CD4-positive, CD25-positive, alpha-beta regulatory T cell (primary cell): ENCODE results near the gene TXN. TPM values are rescaled to one million over a fixed set of nuclear protein-coding genes. Genes with fewer than 3 reads are reported as not detected.
A peak's percentile ranks its signal among the peaks of the same experiment; 100 is the strongest.
"Not testable (repeated sequence)": the region's sequence is repeated elsewhere in the genome, so short reads cannot be mapped to it uniquely, and the experiment has no call there.

Source experiments
- ATAC-seq, 2 donors: fragments of 150-1000 bp; cut with Tn5 transposase; one replicate each; pipeline ENCODE4 v1.10.0; 2021; ENCODE audit warnings: low read depth in 2 of 2, moderate number of reproducible peaks in 2 of 2, moderate library complexity in 1 of 2
- DNase-seq, 3 donors: peaks; one replicate each; pipeline versions ENCODE4 v3.0.0 to v3.0.0-alpha.2; 2012 to 2022; ENCODE audit warnings: mixed read lengths in 1 of 3
- H3K27ac ChIP-seq: one replicate; pipeline ENCODE4 v1.7.0; 2013; ENCODE audit warnings: mild to moderate bottlenecking, low read length; ENCODE audit not compliant: insufficient read depth, poor library complexity, severe bottlenecking
- H3K27me3 ChIP-seq: one replicate; pipeline ENCODE4 v1.7.0; 2013; ENCODE audit warnings: low read length; ENCODE audit not compliant: control insufficient read depth, insufficient read depth
- H3K36me3 ChIP-seq: one replicate; pipeline ENCODE4 v1.7.0; 2013; ENCODE audit warnings: mild to moderate bottlenecking, low read length, moderate library complexity; ENCODE audit not compliant: control insufficient read depth, insufficient read depth
- H3K4me1 ChIP-seq: 2 replicates; pipeline ENCODE4 v1.7.0; 2013; ENCODE audit warnings: mild to moderate bottlenecking, low read length; ENCODE audit not compliant: insufficient read depth, control insufficient read depth, poor library complexity, severe bottlenecking
- H3K4me3 ChIP-seq: one replicate; pipeline ENCODE4 v1.7.0; 2013; ENCODE audit warnings: low read depth, mild to moderate bottlenecking, low read length, moderate library complexity
- H3K9me3 ChIP-seq, 2 experiments: 1 replicate in 1 of 2; 2 replicates in 1 of 2; pipeline ENCODE4 v1.7.0; 2013; ENCODE audit warnings: low read length in 2 of 2, mild to moderate bottlenecking in 1 of 2, moderate library complexity in 1 of 2; ENCODE audit not compliant: control insufficient read depth in 2 of 2
- H3K27ac Mint-ChIP-seq, 3 donors: one replicate each; pipeline ENCODE4 v1.8.0; 2020 to 2022; ENCODE audit warnings: mild to moderate bottlenecking in 3 of 3, mixed read lengths in 3 of 3, moderate library complexity in 2 of 3
- H3K27me3 Mint-ChIP-seq: one replicate; pipeline ENCODE4 v1.8.0; 2022; ENCODE audit warnings: mild to moderate bottlenecking, mixed read lengths
- H3K36me3 Mint-ChIP-seq: one replicate; pipeline ENCODE4 v1.8.0; 2020; ENCODE audit warnings: mixed read lengths
- H3K4me1 Mint-ChIP-seq, 4 donors: one replicate each; pipeline ENCODE4 v1.8.0; 2020 to 2022; ENCODE audit warnings: mixed read lengths in 4 of 4, mild to moderate bottlenecking in 1 of 4
- H3K4me3 Mint-ChIP-seq, 4 donors: one replicate each; pipeline ENCODE4 v1.8.0; 2020 to 2022; ENCODE audit warnings: mild to moderate bottlenecking in 4 of 4, mixed read lengths in 4 of 4, moderate library complexity in 3 of 4
- H3K9me3 Mint-ChIP-seq, 7 donors: one replicate each; pipeline ENCODE4 v1.8.0; 2020 to 2022; ENCODE audit warnings: mixed read lengths in 7 of 7, mild to moderate bottlenecking in 3 of 7, moderate library complexity in 2 of 7
- polyA plus RNA-seq, 4 donors: library from polyadenylated mRNA; unstranded; fragments of 300-500 nt; fragmentation: Illumina TruSeq; gene quantifications; one replicate each; pipeline ENCODE4 v1.2.3, GENCODE V29; 2021
- total RNA-seq: library from RNA; stranded (reverse); gene quantifications from one replicate; pipeline ENCODE4 v1.2.3, GENCODE V29; 2022

Gene TXN
- total and polyA plus RNA-seq, 5 donors from 2014 or later, result 58.4 to 277 (median 177) TPM

DNA sequence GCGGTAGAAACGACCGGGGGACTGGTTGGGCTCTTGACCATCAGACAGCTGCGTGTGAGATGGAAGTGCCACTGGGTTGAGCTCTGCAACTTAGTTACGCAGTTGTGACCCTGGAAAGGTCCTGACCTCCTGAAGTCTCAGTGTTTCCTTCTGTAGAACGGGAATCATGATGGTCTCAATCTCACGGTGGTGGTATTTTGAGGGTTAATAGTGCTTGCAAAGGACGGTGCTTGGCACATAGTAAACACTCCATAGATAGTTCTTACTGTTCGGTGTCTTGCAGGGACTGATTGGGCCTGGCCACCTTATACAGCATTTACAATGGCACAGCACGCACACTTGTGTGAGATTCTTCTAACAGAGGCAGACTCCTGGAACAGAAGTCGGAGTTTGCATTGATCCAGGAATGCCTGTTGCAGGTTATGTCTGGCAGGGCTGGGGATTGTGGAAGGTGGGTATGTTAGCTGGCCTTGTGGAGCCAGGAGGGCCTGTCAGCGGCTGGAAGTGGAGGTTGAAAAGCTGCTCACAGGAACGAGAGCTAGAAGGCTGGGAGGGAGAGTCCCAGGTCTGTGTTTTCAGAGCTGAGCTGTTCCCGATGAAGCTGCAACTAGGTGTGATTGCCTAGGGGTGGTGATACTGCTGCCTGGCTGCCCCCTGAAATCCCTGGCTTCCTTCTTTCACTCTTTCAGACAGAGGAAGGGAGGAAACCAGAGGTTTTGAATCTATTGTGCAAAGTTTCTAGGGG lies 962 bp upstream of the TXN start:
- DNase-seq (no peak), ATAC-seq (no peak)
- H3K27me3 Mint-ChIP-seq, result peaks cover 16% of the 10 kb centered on the region
- H3K36me3 ChIP-seq, result no peaks in the 10 kb centered on the region
- no peaks in the 10 kb centered on the region for H3K27me3 ChIP-seq
- peaks cover 0 to 1% (median 0%) of the 10 kb centered on the region in 7 donors for H3K9me3 Mint-ChIP-seq
- H3K4me1 ChIP-seq, result peaks cover 39% of the 10 kb centered on the region
- peak overlapping the region; percentile 84 for H3K4me3 ChIP-seq
- H3K4me3 Mint-ChIP-seq, result peak overlapping the region; percentile 91 to 99 (median 96)
- peak overlapping the region; percentile 84 to 97 (median 90) for H3K27ac Mint-ChIP-seq
- peaks cover 6 to 44% (median 33%) of the 10 kb centered on the region in 4 donors for H3K4me1 Mint-ChIP-seq
- H3K36me3 Mint-ChIP-seq, result no peaks in the 10 kb centered on the region
- peak overlapping the region; percentile 71 for H3K27ac ChIP-seq
- H3K9me3 ChIP-seq, result no peaks in the 10 kb centered on the region

DNA sequence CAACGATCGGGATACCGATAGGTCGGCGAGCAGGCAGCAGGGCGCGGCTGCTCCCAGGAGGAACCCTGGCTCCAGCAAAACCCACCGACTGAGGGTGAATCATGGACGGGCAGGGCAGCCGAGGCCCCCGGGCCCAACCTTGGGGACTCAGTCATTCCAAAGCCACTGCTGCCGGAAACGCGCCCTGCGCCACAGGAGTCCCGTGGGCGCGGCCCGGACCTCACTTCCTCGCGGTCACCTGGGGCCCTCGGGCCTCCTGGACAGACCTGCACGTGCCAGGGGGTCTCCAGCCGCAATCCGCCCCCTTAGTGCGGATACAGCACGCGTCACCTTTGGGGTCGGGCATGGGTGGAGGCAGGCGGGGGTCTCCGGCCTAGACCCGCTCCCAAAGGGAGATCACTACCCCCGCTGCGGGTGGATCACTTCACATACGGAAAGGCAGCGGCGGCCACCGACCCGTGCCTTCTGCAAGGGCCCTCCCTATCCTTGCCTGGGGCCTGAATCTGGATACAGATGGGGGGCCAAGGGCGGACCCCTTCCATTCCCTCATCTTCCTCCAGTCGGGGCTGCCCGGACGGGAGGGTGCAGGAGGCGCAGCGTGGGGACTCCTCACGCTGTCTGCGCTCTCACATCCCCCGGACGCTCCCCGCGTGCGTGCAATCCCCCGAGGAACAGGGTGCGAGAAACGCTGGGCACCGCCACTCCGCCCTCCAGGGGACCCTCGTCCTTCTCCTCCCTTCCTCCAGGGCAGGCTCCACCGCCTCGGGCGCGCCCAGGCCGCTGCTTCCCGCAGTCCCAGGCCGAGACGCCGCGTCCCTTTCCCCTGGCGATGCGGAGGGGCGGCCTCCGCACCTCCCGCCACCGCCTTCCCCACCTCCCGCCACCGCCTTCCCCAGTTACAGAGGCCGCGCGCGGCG lies 586 bp downstream of the TXN start:
- H3K27ac ChIP-seq, result peak overlapping the region; percentile 71
- no peaks in the 10 kb centered on the region for H3K27me3 ChIP-seq
- Mint-ChIP-seq H3K27me3 (peaks cover 2% of the 10 kb centered on the region), H3K27ac (peak overlapping the region; percentile 90 to 97 (median 90)), H3K36me3 (no peaks in the 10 kb centered on the region), H3K9me3 (peaks cover 0 to 1% (median 0%) of the 10 kb centered on the region in 7 donors), H3K4me3 (peak overlapping the region; percentile 91 to 99 (median 96)), H3K4me1 (peaks cover 6 to 58% (median 39%) of the 10 kb centered on the region in 4 donors)
- ATAC-seq (peak; percentile 6 to 10), DNase-seq (peak in 2 of 3 donors; percentile 21 to 63)
- H3K36me3 ChIP-seq, result no peaks in the 10 kb centered on the region
- peaks cover 44% of the 10 kb centered on the region for H3K4me1 ChIP-seq
- H3K9me3 ChIP-seq, result no peaks in the 10 kb centered on the region
- peak overlapping the region; percentile 81 for H3K4me3 ChIP-seq

DNA sequence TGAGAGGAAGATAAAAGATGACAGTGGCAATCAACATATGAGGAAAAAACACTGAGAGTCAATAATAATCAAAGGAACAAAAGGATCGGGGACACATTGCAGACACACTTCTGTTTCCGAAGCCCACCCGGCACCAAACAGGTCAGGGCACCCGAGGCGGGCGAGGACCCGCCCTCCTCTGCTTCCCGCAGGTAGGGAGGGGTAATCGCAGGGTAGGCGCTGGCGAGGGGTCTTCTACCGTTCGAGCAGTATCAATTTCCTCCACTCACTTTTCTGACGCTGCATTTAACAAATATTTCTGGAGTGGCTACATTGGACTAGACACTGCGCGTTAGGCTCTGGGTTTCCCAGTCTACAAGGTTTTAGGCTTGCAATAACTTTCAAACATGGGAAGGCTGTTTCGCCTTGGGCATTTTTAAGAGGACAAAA lies 1.3 kb downstream of the TXN start:
- Mint-ChIP-seq H3K4me1 (peaks cover 6 to 63% (median 41%) of the 10 kb centered on the region in 4 donors), H3K36me3 (no peaks in the 10 kb centered on the region), H3K27ac (peak overlapping the region; percentile 84 to 94 (median 90)), H3K27me3 (no peaks in the 10 kb centered on the region), H3K9me3 (peaks cover 0 to 1% (median 0%) of the 10 kb centered on the region in 7 donors), H3K4me3 (peak overlapping the region; percentile 91 to 99 (median 96))
- ATAC-seq (no peak), DNase-seq (peak in 1 of 3 donors; percentile 30)
- no peaks in the 10 kb centered on the region for H3K9me3 ChIP-seq
- H3K4me3 ChIP-seq, result peak overlapping the region; percentile 81
- H3K4me1 ChIP-seq, result peaks cover 44% of the 10 kb centered on the region
- H3K27me3 ChIP-seq, result no peaks in the 10 kb centered on the region
- peaks cover 4% of the 10 kb centered on the region for H3K36me3 ChIP-seq
- peak overlapping the region; percentile 71 for H3K27ac ChIP-seq

DNA sequence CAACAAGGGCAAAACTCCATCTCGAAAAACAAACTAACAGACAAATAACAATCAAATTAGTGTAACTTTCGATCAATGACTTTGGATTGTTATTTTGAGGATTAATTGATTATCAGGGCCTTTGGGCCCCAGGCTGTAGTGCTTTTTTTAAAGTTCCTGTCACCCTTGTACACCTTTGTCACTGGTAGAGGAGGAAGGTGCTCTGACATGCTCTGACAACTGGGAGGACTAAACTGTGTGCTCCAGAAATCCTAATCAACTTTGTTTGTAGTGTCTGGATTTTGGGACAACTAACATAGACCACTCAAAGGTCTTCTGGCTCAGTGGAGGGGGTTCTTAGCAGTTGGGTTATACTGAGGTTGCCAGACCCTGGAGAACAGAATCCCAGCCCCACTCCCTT lies 1.8 kb downstream of the TXN start:
- Histone ChIP-seq H3K36me3 (peaks cover 8% of the 10 kb centered on the region), H3K27me3 (no peaks in the 10 kb centered on the region), H3K9me3 (no peaks in the 10 kb centered on the region), H3K4me1 (peaks cover 44% of the 10 kb centered on the region), H3K27ac (peak overlapping the region; percentile 71), H3K4me3 (peak overlapping the region; percentile 81)
- DNase-seq (peak in 1 of 3 donors; percentile 22), ATAC-seq (no peak)
- peaks cover 0 to 1% (median 0%) of the 10 kb centered on the region in 7 donors for H3K9me3 Mint-ChIP-seq
- peak overlapping the region; percentile 84 to 94 (median 90) for H3K27ac Mint-ChIP-seq
- no peaks in the 10 kb centered on the region for H3K27me3 Mint-ChIP-seq
- peak overlapping the region; percentile 91 to 99 (median 96) for H3K4me3 Mint-ChIP-seq
- peaks cover under 1% of the 10 kb centered on the region for H3K36me3 Mint-ChIP-seq
- H3K4me1 Mint-ChIP-seq, result peaks cover 7 to 69% (median 42%) of the 10 kb centered on the region in 4 donors

GRCh38 chr9:110252509-110253139 lies 3.7 kb downstream of the TXN start:
- ATAC-seq (no peak), DNase-seq (no peak)
- Mint-ChIP-seq H3K27me3 (no peaks in the 10 kb centered on the region), H3K4me3 (peak overlapping the region in 2 of 4 donors; percentile 70 to 99), H3K27ac (peak overlapping the region in 2 of 3 donors; percentile 34 to 87), H3K9me3 (peaks cover 0 to 1% (median 0%) of the 10 kb centered on the region in 7 donors), H3K36me3 (peaks cover 4% of the 10 kb centered on the region), H3K4me1 (peaks cover 11 to 65% (median 42%) of the 10 kb centered on the region in 4 donors)
- Histone ChIP-seq H3K4me3 (peak overlapping the region; percentile 52), H3K27me3 (no peaks in the 10 kb centered on the region), H3K4me1 (peaks cover 44% of the 10 kb centered on the region), H3K27ac (peak overlapping the region; percentile 43), H3K36me3 (peaks cover 20% of the 10 kb centered on the region), H3K9me3 (no peaks in the 10 kb centered on the region)

DNA sequence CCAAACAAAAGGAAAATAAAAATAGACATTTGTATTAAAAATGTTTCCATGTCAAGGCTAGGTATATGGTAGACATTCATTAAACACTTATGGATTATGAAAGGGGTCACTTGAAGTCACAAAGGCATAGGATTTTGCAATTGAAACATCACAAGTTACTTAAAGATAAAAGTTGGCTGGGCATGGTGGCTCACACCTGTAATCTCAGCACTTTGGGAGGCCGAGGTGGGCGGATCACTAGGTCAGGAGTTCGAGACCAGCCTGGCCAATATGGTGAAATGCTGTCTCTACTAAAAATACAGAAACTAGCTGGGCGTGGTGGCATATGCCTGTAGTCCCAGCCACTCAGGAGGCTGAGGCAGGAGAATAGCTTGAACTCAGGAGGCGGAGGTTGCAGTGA lies 4.5 kb downstream of the TXN start:
- H3K27ac ChIP-seq, DNase-seq, ATAC-seq, H3K36me3 Mint-ChIP-seq, H3K27me3 ChIP-seq, H3K4me3 ChIP-seq, H3K27me3 Mint-ChIP-seq, H3K9me3 Mint-ChIP-seq, H3K9me3 ChIP-seq: not testable (repeated sequence)
- Histone ChIP-seq H3K4me1 (peaks cover 37% of the 10 kb centered on the region), H3K36me3 (peaks cover 27% of the 10 kb centered on the region)
- peaks cover 11 to 57% (median 34%) of the 10 kb centered on the region in 4 donors for H3K4me1 Mint-ChIP-seq
- H3K4me3 Mint-ChIP-seq, result peak overlapping the region in 1 of 4 donors; percentile 27
- peak overlapping the region in 1 of 3 donors; percentile 76 for H3K27ac Mint-ChIP-seq

DNA sequence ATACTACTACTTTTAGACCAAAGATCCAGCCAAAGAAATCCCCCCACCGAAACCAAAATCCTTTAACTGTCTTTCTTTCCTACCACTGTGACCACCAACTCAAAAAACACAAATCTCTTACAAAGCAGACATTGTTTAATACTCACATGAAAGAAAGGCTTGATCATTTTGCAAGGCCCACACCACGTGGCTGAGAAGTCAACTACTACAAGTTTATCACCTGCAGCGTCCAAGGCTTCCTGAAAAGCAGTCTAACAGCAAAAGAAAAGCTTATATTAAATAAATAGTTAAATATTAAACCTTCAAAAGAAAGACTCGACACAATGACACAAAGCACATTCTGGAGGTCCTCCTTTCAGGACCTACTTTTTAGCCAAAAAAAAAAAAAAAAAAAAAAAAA lies 5.1 kb downstream of the TXN start:
- peaks cover 35% of the 10 kb centered on the region for H3K4me1 ChIP-seq
- H3K36me3 Mint-ChIP-seq, result peaks cover 13% of the 10 kb centered on the region
- peaks cover 32% of the 10 kb centered on the region for H3K36me3 ChIP-seq
- H3K27me3 ChIP-seq, result no peaks in the 10 kb centered on the region
- ATAC-seq, result no peak
- H3K27ac Mint-ChIP-seq, result peak overlapping the region in 1 of 3 donors; percentile 63
- peaks cover 11 to 57% (median 34%) of the 10 kb centered on the region in 4 donors for H3K4me1 Mint-ChIP-seq
- no peak overlapping the region for H3K4me3 Mint-ChIP-seq
- no peak overlapping the region for H3K27ac ChIP-seq
- H3K4me3 ChIP-seq, result no peak overlapping the region
- no peak for DNase-seq
- H3K9me3 ChIP-seq, result no peaks in the 10 kb centered on the region
- no peaks in the 10 kb centered on the region for H3K27me3 Mint-ChIP-seq
- no peaks in the 10 kb centered on the region for H3K9me3 Mint-ChIP-seq
